Upper lobe of left lung (tissue), 6 donors: Measurements from ENCODE around the gene WFIKKN1. TPM values are rescaled to one million over a fixed set of nuclear protein-coding genes. Genes with fewer than 3 reads are reported as not detected.
A peak's percentile ranks its signal among the peaks of the same experiment; 100 is the strongest.

Experiments used
- ATAC-seq, 2 donors: fragments of 200-7000 bp; cut with Tn5 transposase; one replicate each; pipeline ENCODE4 v1.9.1; 2022; ENCODE audit warnings: mild to moderate bottlenecking in 2 of 2, moderate library complexity in 2 of 2; ENCODE audit not compliant: low FRiP score in 2 of 2
- DNase-seq, 2 donors: peaks; one replicate each; pipeline ENCODE4 v3.0.0-alpha.2; 2019 to 2020
- H3K27ac ChIP-seq, 4 donors: fragments of 200-600 bp; sonication (generic); one replicate each; pipeline ENCODE4 v1.5.1; 2016 to 2019
- H3K27me3 ChIP-seq, 4 donors: fragments of 200-600 bp; sonication (generic); one replicate each; pipeline ENCODE4 v1.5.1; 2017 to 2019
- H3K36me3 ChIP-seq, 4 donors: fragments of 200-600 bp; sonication (generic); one replicate each; pipeline ENCODE4 v1.5.1; 2016 to 2019
- H3K4me1 ChIP-seq, 4 donors: fragments of 200-600 bp; sonication (generic); one replicate each; pipeline ENCODE4 v1.5.1; 2018 to 2019
- H3K4me3 ChIP-seq, 4 donors: fragments of 200-600 bp; sonication (generic); one replicate each; pipeline ENCODE4 v1.5.1; 2017 to 2019; ENCODE audit warnings: mild to moderate bottlenecking in 2 of 4, moderate library complexity in 1 of 4
- H3K9me3 ChIP-seq, 4 donors: fragments of 200-600 bp; sonication (generic); one replicate each; pipeline ENCODE4 v1.5.1; 2018 to 2019
- CTCF ChIP-seq, 6 experiments: fragments of 450-650 bp in 4 of 6; fragments of 200-600 bp in 2 of 6; sonication (generic) in 2 of 6; IDR thresholded peaks; one replicate each; pipeline ENCODE4 v1.5.1; 2016 to 2019; ENCODE audit warnings: antibody characterized with exemption in 6 of 6
- EP300 ChIP-seq, 4 donors: sonication (generic); formaldehyde crosslinking; IDR thresholded peaks; one replicate each; pipeline ENCODE4 v1.5.1; 2017; ENCODE audit warnings: antibody characterized with exemption in 4 of 4, control low read depth in 2 of 4
- POLR2A ChIP-seq, 4 donors: fragments of 450-650 bp; IDR thresholded peaks; one replicate each; pipeline ENCODE4 v1.5.1; 2016 to 2017; ENCODE audit warnings: antibody characterized with exemption in 4 of 4, mild to moderate bottlenecking in 2 of 4
- POLR2AphosphoS5 ChIP-seq, 2 donors: sonication (generic); formaldehyde crosslinking; IDR thresholded peaks; one replicate each; pipeline ENCODE4 v1.5.1; 2017; ENCODE audit warnings: antibody characterized with exemption in 2 of 2
- WGBS, 2 donors: methylation state at CpG; one replicate each; pipeline ENCODE4 v1.1.5; 2017 to 2018; 5-methylcytosine and 5-hydroxymethylcytosine counted together
- total RNA-seq, 6 donors: library from RNA; depleted of rRNA in 4 of 6; stranded (reverse); fragments of >200 nt in 4 of 6; gene quantifications; one replicate each; pipeline versions ENCODE4 v1.1.0 to v1.2.1, GENCODE V29; 2016 to 2021
- donor health status: DM: no; HTN: no; CAD: no; lungs with moderate emphysema.
- donor health status: DM: no; HTN: yes; CAD: no; lungs with severe emphysema.

Gene WFIKKN1
- total RNA-seq, 6 donors from 2014 or later: 1.7 to 16.8 (median 5.8) TPM

GRCh38 chr16:588889-589657, 41.7 kb upstream of the WFIKKN1 start:
- H3K4me3 ChIP-seq: peak overlapping the region; percentile 46 to 96 (median 82)
- no peaks in the 10 kb centered on the region for H3K27me3 ChIP-seq
- H3K9me3 ChIP-seq: no peaks in the 10 kb centered on the region
- H3K4me1 ChIP-seq: peaks cover 43 to 61% (median 56%) of the 10 kb centered on the region in 4 donors
- WGBS, 2 donors: 0 to 3% methylated on average over 13 to 66 of the region's 107 CpGs
- TF ChIP-seq POLR2A (IDR thresholded peaks at IDR 0.05) (peak in 3 of 4 donors; percentile 89 to 97 (median 96)), POLR2AphosphoS5 (IDR thresholded peaks at IDR 0.05) (peak; percentile 85 to 90), CTCF (IDR thresholded peaks at IDR 0.05) (peak in 3 of 6 experiments; percentile 22 to 30 (median 24)), EP300 (IDR thresholded peaks at IDR 0.05) (peak in 1 of 4 donors; percentile 18)
- DNase-seq: peak; percentile 96 to 100
- no peaks in the 10 kb centered on the region for H3K36me3 ChIP-seq
- peak overlapping the region; percentile 95 to 98 (median 96) for H3K27ac ChIP-seq
- ATAC-seq: peak; percentile 93 to 95

GRCh38 chr16:589658-590187, 41.1 kb upstream of the WFIKKN1 start, which contains the start of gene RAB40C:
TSS of gene RAB40C (plus strand) at chr16:590066. CDS start at chr16:590292, 226 bp downstream.
- peak within 1 kb of the TSS; percentile 72 to 96 (median 84) for H3K4me3 ChIP-seq
- ATAC-seq: peak; percentile 95 to 96
- H3K27me3 ChIP-seq: no peaks in the 10 kb centered on the region
- peak within 1 kb of the TSS; percentile 95 to 98 (median 96) for H3K27ac ChIP-seq
- H3K9me3 ChIP-seq: no peaks in the 10 kb centered on the region
- peaks cover 47 to 67% (median 61%) of the 10 kb centered on the region in 4 donors for H3K4me1 ChIP-seq
- peaks cover 0 to 3% (median 0%) of the 10 kb centered on the region in 4 donors for H3K36me3 ChIP-seq
- peak; percentile 98 for DNase-seq
- 0 to 1% methylated on average over 3 to 33 of the region's 67 CpGs for WGBS, 2 donors
- TF ChIP-seq POLR2AphosphoS5 (IDR thresholded peaks at IDR 0.05) (peak; percentile 28 to 43), EP300 (IDR thresholded peaks at IDR 0.05) (peak in 1 of 4 donors; percentile 27), CTCF (IDR thresholded peaks at IDR 0.05) (peak in 1 of 6 experiments; percentile 5), POLR2A (IDR thresholded peaks at IDR 0.05) (no peak)

- 0% methylated on average over 5 to 25 of the region's 71 CpGs for WGBS, 2 donors
- no peak for ATAC-seq
- Histone ChIP-seq H3K4me1 (peaks cover 47 to 72% (median 67%) of the 10 kb centered on the region in 4 donors), H3K27ac (peak overlapping the region; percentile 86 to 92 (median 90)), H3K27me3 (no peaks in the 10 kb centered on the region), H3K36me3 (peaks cover 0 to 3% (median 0%) of the 10 kb centered on the region in 4 donors), H3K9me3 (no peaks in the 10 kb centered on the region), H3K4me3 (peak overlapping the region; percentile 69 to 96 (median 84))
- no peak for DNase-seq
- TF ChIP-seq POLR2A (IDR thresholded peaks at IDR 0.05) (peak in 2 of 4 donors; percentile 48 to 57), CTCF (IDR thresholded peaks at IDR 0.05) (peak in 2 of 6 experiments; percentile 20 to 25), POLR2AphosphoS5 (IDR thresholded peaks at IDR 0.05) (no peak)
Measured at GRCh38 chr16:590188-590814, 40.5 kb upstream of the WFIKKN1 start.

GRCh38 chr16:590815-591200, 40.0 kb upstream of the WFIKKN1 start:
- no peaks in the 10 kb centered on the region for H3K9me3 ChIP-seq
- DNase-seq (no peak), ATAC-seq (no peak)
- WGBS, 2 donors: 47% methylated on average over 10 of the region's 10 CpGs
- H3K27ac ChIP-seq: peak overlapping the region; percentile 86 to 92 (median 90)
- H3K27me3 ChIP-seq: no peaks in the 10 kb centered on the region
- peaks cover 50 to 76% (median 69%) of the 10 kb centered on the region in 4 donors for H3K4me1 ChIP-seq
- no peak for TF ChIP-seq POLR2AphosphoS5 (IDR thresholded peaks at IDR 0.05)
- no peak for TF ChIP-seq CTCF (IDR thresholded peaks at IDR 0.05)
- no peak for TF ChIP-seq POLR2A (IDR thresholded peaks at IDR 0.05)
- TF ChIP-seq EP300 (IDR thresholded peaks at IDR 0.05): no peak
- H3K4me3 ChIP-seq: peak overlapping the region; percentile 69 to 96 (median 84)
- H3K36me3 ChIP-seq: peaks cover 0 to 3% (median 0%) of the 10 kb centered on the region in 4 donors
